AG04449 (cell line): ENCODE data around the gene DNLZ.

ENCODE experiments used
- CTCF ChIA-PET: fragments of 350-600 bp; formaldehyde crosslinking; extraction: SDS; loops from one replicate; lab custom pipeline; 2021; ENCODE audit warnings: antibody characterized with exemption; lab: Yijun Ruan, JAX
- POLR2A ChIA-PET: fragments of 400-600, 350-600 bp; formaldehyde crosslinking; extraction: SDS; loops from one replicate; lab custom pipeline; 2020; ENCODE audit warnings: antibody characterized with exemption, inconsistent platforms; lab: Yijun Ruan, JAX
- DNase-seq: peaks from one replicate; pipeline ENCODE4 v3.0.0-alpha.2; 2010; ENCODE audit warnings: low read depth, low spot score
- H3K4me3 ChIP-seq: 2 replicates; pipeline ENCODE4 v1.5.1; 2011; ENCODE audit warnings: low read depth, mild to moderate bottlenecking, control low read depth, low read length
- TF ChIP-seq, protein P1 (sequence below): IDR thresholded peaks from one replicate; pipeline ENCODE4 v1.5.1; 2011; ENCODE audit warnings: mild to moderate bottlenecking, moderate library complexity, low read length, control low read depth, inconsistent platforms; ENCODE audit not compliant: insufficient read depth; ENCODE audit errors: missing control alignments

DNLZ gene

GRCh38 chr9:136379401-136379800, 15.9 kb upstream of the DNLZ start:
- POLR2A ChIA-PET, result no interaction called here
- no peak for DNase-seq
- H3K4me3 ChIP-seq, result no peak overlapping the region
- TF ChIP-seq, protein P1, sequence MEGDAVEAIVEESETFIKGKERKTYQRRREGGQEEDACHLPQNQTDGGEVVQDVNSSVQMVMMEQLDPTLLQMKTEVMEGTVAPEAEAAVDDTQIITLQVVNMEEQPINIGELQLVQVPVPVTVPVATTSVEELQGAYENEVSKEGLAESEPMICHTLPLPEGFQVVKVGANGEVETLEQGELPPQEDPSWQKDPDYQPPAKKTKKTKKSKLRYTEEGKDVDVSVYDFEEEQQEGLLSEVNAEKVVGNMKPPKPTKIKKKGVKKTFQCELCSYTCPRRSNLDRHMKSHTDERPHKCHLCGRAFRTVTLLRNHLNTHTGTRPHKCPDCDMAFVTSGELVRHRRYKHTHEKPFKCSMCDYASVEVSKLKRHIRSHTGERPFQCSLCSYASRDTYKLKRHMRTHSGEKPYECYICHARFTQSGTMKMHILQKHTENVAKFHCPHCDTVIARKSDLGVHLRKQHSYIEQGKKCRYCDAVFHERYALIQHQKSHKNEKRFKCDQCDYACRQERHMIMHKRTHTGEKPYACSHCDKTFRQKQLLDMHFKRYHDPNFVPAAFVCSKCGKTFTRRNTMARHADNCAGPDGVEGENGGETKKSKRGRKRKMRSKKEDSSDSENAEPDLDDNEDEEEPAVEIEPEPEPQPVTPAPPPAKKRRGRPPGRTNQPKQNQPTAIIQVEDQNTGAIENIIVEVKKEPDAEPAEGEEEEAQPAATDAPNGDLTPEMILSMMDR, result no peak
- CTCF ChIA-PET, result interaction anchor here (1.0 kb wide), 1 partner anchor 16 kb away, joined by 4 read pairs; the partner anchor contains the start of gene DNLZ

DNA sequence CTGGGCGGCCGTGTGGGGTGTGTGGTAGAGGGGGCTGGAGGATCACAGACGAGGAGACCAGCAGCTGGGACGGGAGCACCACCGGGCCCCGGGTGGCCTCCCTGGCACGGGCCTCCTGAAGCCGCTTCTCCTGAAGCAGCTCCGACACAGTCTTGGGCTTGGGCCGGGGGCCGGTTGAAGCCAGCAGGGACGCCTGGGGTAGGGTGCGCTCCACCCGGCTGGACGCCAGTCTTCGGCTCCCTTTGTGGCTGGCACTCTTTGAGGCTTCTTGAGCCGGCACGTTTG, 15.4 kb upstream of the DNLZ start:
- no peak overlapping the region for H3K4me3 ChIP-seq
- TF ChIP-seq, protein P1, result no peak
- CTCF ChIA-PET, result no interaction called here
- no peak for DNase-seq
- POLR2A ChIA-PET, result no interaction called here

GRCh38 chr9:136378170-136379002, 14.8 kb upstream of the DNLZ start:
- ChIA-PET POLR2A (no interaction called here), CTCF (interaction anchor here (1.5 to 2.1 kb wide), 2 partner anchors 14 to 66 kb away, joined by 11 to 12 read pairs; partner anchors contain the start of gene DNLZ)
- no peak for DNase-seq
- TF ChIP-seq, protein P1, result no peak
- H3K4me3 ChIP-seq, result no peak overlapping the region

DNA sequence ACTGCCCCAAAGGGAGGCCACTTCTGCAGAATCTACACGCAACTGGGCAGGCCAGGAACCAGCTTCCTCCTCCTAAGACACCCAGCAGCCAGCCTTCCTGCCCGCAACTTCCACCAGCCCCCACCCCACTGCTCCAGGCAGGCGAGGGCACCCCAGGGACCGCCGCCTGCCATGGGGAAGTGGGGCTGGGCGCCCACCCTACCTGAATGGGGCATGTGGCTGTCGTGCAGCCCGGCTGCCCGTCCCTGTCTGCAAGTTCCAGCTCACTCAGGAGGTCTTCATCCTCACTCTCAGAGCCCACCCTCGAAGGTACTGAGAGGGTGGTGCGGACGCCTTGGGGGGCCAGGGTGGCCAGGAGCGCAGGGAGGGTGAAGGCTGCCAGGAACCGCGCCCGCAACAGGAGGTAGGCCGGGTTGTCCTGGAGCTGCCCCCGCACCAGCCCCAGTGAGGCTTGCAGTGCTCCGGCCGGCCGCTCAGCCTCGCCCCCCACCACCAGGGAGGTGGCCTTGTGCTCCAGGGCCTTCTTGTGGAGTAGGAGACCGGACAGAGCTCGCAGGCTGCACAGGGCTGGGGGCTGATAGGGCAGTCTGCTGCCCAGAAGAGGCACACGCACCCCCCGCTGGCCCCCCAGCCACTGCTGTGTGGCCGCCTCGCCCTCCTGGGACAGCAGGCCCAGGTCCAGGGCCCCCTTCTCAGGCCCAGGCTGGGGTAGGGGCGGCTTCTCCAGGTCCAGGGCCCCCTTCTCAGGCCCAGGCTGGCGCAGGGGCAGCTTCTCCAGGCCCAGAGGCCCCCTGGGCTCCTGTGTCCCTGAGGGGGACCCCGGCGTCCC, 14.0 kb upstream of the DNLZ start:
- H3K4me3 ChIP-seq, result no peak overlapping the region
- no peak for DNase-seq
- ChIA-PET CTCF (interaction anchor here (1.5 to 2.1 kb wide), 3 partner anchors 11 to 65 kb away, joined by 5 to 12 read pairs (median 11); partner anchors contain the start of gene DNLZ), POLR2A (interaction anchor here (0.6 kb wide), 1 partner anchor 883 kb away, joined by 3 read pairs; no protein-coding TSS in a partner anchor)
- TF ChIP-seq, protein P1, result no peak

DNA sequence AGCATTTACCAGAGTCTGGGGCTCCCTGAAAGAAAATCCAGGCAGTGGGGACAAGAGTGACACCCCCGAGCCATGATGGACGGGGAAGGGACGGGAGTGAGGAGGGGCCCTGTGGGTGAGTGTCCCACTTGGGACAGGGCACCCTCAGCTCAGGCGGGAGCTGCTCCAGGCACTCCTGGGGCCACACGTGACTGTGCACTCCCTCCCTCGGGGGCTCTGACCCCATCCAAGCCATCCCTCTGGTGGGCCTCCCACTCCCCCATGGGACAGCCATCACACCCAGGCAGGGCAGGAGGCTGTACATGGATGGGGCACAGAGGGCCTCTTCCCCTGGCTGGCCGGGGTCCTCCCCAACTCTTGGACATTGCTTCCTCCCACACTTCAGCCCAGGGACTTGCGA, 12.9 kb upstream of the DNLZ start:
- no peak for DNase-seq
- CTCF ChIA-PET, result interaction anchor here (1.6 to 5.2 kb wide), 3 partner anchors 12 to 13 kb away, joined by 5 to 54 read pairs (median 11); partner anchors contain the start of gene DNLZ
- TF ChIP-seq, protein P1, result no peak
- POLR2A ChIA-PET, result no interaction called here
- no peak overlapping the region for H3K4me3 ChIP-seq
